ENCODE measurements around the gene ATG4B.

- TF ChIP-seq CTCF (IDR thresholded peaks at IDR 0.05), result no peak
- TF ChIP-seq POLR2A (IDR thresholded peaks at IDR 0.05), result no peak
Measured at GRCh38 chr2:241671457-241672240, 34.2 kb downstream of the ATG4B start.

Data from right lobe of liver (tissue), 4 donors.